Measurements from ENCODE around the gene GABRB3.

DNA sequence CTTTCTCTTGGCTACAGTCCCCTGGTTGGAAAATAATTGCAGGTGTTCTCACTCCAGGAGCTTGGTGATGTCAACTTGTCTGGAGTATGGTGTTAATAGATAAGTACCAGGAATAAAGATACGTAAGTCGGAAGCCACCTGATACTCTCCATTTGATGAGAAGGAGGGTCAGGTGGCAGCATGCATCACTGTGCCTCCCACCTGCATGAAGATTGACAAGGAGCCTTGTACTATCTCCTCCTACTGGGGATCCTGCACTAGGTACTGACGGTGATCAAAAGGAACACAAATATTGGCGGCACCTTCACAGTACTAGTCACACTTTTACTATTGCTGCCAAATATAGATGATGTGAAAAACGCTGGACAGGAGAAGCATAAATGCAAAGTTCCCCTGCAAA lies 32.6 kb upstream of the GABRB3 start:
- TF ChIP-seq, protein P1, sequence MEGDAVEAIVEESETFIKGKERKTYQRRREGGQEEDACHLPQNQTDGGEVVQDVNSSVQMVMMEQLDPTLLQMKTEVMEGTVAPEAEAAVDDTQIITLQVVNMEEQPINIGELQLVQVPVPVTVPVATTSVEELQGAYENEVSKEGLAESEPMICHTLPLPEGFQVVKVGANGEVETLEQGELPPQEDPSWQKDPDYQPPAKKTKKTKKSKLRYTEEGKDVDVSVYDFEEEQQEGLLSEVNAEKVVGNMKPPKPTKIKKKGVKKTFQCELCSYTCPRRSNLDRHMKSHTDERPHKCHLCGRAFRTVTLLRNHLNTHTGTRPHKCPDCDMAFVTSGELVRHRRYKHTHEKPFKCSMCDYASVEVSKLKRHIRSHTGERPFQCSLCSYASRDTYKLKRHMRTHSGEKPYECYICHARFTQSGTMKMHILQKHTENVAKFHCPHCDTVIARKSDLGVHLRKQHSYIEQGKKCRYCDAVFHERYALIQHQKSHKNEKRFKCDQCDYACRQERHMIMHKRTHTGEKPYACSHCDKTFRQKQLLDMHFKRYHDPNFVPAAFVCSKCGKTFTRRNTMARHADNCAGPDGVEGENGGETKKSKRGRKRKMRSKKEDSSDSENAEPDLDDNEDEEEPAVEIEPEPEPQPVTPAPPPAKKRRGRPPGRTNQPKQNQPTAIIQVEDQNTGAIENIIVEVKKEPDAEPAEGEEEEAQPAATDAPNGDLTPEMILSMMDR (conservative IDR thresholded peaks at IDR 0.05; ENCODE audit: low read length): no peak
- no peak for TF ChIP-seq EZH2phosphoT487 (IDR thresholded peaks at IDR 0.05; ENCODE audit: borderline replicate concordance)
